Thoracic aorta (tissue), 2 donors: ENCODE results near the gene FREM1. TPM values are rescaled to one million over a fixed set of nuclear protein-coding genes. Genes with fewer than 3 reads are reported as not detected.

Experiments used
- ATAC-seq: fragments of 150-250 bp; one replicate; pipeline ENCODE4 v1.8.0; 2017; ENCODE audit warnings: low read depth; ENCODE audit not compliant: insufficient number of reproducible peaks, low FRiP score
- DNase-seq: peaks from one replicate; pipeline ENCODE4 v3.0.0-alpha.2; 2020; ENCODE audit warnings: low spot score
- H3K27ac ChIP-seq, 2 donors: fragments of 200-600 bp; sonication (generic); 1 replicate in 1 of 2; 2 replicates in 1 of 2; pipeline ENCODE4 v1.5.1; 2016; ENCODE audit warnings: mild to moderate bottlenecking in 2 of 2, moderate library complexity in 2 of 2
- H3K27me3 ChIP-seq: fragments of 200-600 bp; sonication (generic); replicated peaks from 2 replicates; pipeline ENCODE4 v1.6.0; 2016; ENCODE audit warnings: mild to moderate bottlenecking; ENCODE audit not compliant: insufficient read depth
- H3K36me3 ChIP-seq: fragments of 200-600 bp; sonication (generic); one replicate; pipeline ENCODE4 v1.5.1; 2016
- H3K4me1 ChIP-seq, 2 donors: fragments of 200-600 bp; sonication (generic); 1 replicate in 1 of 2; 2 replicates in 1 of 2; pipeline versions ENCODE4 v1.5.1 to v1.6.0; 2016; ENCODE audit warnings: low read depth in 2 of 2, mild to moderate bottlenecking in 1 of 2; ENCODE audit not compliant: control insufficient read depth in 1 of 2
- H3K4me3 ChIP-seq: fragments of 200-600 bp; sonication (generic); 2 replicates; pipeline ENCODE4 v1.5.1; 2016; ENCODE audit warnings: mild to moderate bottlenecking
- H3K9me3 ChIP-seq: fragments of 200-600 bp; sonication (generic); 2 replicates; pipeline ENCODE4 v1.5.1; 2016
- total RNA-seq, 2 donors: library from RNA; depleted of rRNA; stranded (reverse); fragments of >200 nt; gene quantifications; one replicate each; pipeline versions ENCODE4 v1.1.0 to v1.2.3, GENCODE V29; 2016
- TF ChIP-seq, protein P1 (sequence below): fragments of 200-600 bp; sonication (generic); IDR thresholded peaks from one replicate; pipeline ENCODE4 v1.5.1; 2019; ENCODE audit warnings: antibody characterized with exemption

FREM1 gene
- total RNA-seq, 2 donors from 2014 or later, result 9.9 to 24.8 TPM

DNA sequence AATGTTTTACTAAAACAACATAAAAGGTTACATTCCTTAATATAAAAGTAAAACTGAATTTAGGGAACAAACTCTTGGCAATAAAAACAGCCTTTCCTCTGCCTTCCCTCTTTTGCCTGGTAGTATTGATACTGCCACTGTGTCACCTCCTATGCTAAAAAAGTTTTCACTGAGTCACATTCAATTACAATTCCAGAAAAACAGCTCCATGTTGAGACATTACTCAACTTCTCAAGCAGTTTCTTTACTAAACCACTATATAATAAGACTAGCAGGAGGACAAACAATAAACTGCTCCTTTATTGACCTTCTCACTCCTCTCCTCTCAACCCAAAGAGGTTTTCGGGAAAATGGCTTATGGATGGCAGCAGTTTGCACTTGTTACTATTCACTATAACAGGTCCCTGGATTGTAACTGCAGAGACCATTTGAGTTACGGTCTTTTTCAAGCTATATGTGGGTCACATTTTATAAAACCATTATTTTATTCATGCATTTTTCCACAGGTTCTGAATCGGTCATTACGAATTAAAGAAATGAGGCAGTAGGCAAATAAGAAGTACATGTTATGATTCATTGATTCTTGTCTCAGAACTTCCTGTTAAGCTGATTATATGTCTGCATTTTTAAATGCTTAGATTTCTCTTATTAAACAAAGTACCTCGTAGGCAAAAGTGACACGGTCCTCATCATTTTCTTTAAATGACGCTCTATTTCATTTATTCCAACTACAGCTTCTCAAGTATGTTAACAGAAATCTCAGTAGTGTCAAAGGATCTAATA lies 219.1 kb downstream of the FREM1 start:
- DNase-seq (no peak), ATAC-seq (no peak)
- H3K27me3 ChIP-seq, result no peaks in the 10 kb centered on the region
- H3K36me3 ChIP-seq, result peaks cover 8% of the 10 kb centered on the region
- H3K27ac ChIP-seq, result no peak overlapping the region
- no peaks in the 10 kb centered on the region for H3K9me3 ChIP-seq
- TF ChIP-seq, protein P1, sequence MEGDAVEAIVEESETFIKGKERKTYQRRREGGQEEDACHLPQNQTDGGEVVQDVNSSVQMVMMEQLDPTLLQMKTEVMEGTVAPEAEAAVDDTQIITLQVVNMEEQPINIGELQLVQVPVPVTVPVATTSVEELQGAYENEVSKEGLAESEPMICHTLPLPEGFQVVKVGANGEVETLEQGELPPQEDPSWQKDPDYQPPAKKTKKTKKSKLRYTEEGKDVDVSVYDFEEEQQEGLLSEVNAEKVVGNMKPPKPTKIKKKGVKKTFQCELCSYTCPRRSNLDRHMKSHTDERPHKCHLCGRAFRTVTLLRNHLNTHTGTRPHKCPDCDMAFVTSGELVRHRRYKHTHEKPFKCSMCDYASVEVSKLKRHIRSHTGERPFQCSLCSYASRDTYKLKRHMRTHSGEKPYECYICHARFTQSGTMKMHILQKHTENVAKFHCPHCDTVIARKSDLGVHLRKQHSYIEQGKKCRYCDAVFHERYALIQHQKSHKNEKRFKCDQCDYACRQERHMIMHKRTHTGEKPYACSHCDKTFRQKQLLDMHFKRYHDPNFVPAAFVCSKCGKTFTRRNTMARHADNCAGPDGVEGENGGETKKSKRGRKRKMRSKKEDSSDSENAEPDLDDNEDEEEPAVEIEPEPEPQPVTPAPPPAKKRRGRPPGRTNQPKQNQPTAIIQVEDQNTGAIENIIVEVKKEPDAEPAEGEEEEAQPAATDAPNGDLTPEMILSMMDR, result no peak
- no peak overlapping the region for H3K4me3 ChIP-seq
- H3K4me1 ChIP-seq, result peaks cover 12 to 19% of the 10 kb centered on the region in 2 donors

DNA sequence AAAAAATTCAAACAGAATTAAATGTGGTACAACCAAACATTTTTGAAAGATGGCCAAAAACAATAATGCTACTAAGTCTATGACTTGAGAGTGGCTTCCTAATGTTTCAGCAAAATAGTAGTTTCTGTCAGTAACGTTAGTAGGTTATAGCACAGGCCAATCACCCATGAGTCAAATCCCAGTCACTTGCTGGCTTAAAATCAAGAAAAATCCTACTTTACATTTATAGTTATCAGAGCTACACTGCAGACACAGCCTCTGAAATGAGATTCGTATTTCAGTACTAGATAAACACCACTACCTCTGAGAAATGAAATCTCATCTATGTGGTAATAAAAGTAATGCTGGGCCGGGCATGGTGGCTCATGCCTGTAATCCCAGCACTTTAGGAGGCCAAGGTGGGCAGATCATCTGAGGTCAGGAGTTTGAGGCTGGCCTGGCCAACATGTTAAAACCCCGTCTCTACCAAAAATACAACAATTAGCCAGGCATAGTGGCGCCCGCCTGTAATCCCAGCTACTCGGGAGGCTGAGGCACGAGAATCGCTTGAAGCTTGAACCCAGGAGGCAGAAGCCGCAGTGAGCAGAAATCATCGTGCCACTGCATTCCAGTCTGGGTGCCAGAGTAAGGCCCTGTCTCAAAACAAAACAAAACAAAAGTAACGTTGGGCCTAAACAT lies 223.0 kb downstream of the FREM1 start:
- ATAC-seq, result no peak

DNA sequence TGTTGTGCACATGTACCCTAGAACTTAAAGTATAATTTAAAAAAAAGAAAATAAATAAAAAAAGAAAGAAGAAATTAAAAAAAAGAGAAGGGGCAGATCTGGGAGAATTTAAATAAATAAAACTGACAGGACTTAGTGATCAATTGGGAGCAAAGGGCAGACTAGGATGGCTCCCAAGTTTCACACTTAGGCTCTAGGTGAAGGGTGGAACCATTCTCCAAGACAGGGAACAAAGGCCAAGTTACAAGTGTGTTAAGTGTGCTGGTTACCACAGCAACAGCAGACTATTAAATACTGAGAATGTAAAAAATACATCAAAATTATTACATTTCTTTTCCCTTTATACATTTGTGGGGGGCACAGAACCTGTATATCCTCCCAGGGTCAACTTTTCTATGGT lies 224.1 kb downstream of the FREM1 start:
- no peak overlapping the region for H3K4me3 ChIP-seq
- peaks cover 8% of the 10 kb centered on the region for H3K36me3 ChIP-seq
- TF ChIP-seq, protein P1, result no peak
- no peak for DNase-seq
- H3K4me1 ChIP-seq, result peaks cover 0 to 11% of the 10 kb centered on the region in 2 donors
- H3K27me3 ChIP-seq, result no peaks in the 10 kb centered on the region
- no peaks in the 10 kb centered on the region for H3K9me3 ChIP-seq
- no peak overlapping the region for H3K27ac ChIP-seq
- ATAC-seq, result no peak

More for the DNA sequence above, 223.0 kb downstream of the FREM1 start:
- Histone ChIP-seq H3K27me3 (no peaks in the 10 kb centered on the region), H3K27ac (no peak overlapping the region), H3K36me3 (peaks cover 8% of the 10 kb centered on the region), H3K9me3 (no peaks in the 10 kb centered on the region), H3K4me1 (peaks cover 3 to 16% of the 10 kb centered on the region in 2 donors), H3K4me3 (no peak overlapping the region)
- TF ChIP-seq, protein P1, result no peak
- DNase-seq, result no peak

Other genes with a start within 250 kb of the FREM1 start
- gene ZDHHC21, start 217.0 kb downstream of the FREM1 start, total RNA-seq, result 10 to 100 TPM; 11.4 to 18.7 TPM
- gene CER1, start 187.7 kb downstream of the FREM1 start, total RNA-seq, result not detected